HG03064 (cell line): ENCODE measurements around the gene TRAPPC5.

Source experiments
- ATAC-seq: cut with Tn5 transposase; IDR thresholded peaks from one replicate; pipeline ENCODE4 v1.9.1; 2021; ENCODE audit warnings: low read depth; ENCODE audit not compliant: unreplicated experiment

The TRAPPC5 gene

DNA sequence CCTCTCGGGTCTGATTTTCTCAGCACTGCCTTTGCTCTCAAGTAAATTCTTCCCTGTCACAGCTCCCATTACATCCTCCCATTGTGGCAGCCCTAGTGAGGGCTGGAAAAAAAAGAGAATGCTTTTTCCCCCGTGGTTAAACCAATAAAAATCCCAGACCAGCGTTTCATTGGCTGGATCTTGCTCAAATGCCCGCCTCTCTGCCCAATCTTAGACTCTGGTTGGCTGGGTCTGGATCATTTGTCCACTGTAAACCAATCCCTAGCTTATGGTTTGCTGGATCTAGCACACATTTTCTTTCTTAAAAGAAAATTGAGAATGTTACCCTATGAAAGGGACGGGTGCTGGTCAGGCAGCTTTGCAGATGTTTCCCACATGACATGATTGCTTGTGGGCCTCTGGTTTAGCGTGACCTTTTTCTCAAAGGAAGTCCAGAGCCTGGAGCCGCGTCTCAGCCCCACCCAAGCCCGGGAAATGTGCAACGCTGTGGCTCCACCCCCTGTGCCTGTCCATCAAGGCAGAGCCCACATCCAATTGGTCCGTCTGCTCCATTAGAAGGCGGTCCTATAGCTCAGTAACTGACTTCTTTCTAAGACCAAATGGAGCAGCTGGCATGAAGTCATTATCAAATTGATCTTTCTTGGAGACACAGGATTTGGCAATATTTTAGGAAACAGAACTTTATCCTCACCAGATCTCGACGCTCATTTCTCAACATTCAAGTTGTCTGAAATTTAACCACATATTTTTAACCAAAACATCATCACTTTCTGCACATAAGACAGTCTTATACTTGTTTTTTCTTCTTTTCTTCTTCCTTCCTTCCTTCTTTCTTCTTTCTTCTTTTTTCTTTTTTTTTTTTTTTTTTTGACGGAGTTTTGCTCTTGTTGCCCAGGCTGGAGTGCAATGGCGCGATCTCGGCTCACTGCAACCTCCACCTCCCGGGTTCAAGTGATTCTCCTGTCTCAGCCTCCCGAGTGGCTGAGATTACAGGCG lies 6.3 kb upstream of the TRAPPC5 start:
- no peak for ATAC-seq

DNA sequence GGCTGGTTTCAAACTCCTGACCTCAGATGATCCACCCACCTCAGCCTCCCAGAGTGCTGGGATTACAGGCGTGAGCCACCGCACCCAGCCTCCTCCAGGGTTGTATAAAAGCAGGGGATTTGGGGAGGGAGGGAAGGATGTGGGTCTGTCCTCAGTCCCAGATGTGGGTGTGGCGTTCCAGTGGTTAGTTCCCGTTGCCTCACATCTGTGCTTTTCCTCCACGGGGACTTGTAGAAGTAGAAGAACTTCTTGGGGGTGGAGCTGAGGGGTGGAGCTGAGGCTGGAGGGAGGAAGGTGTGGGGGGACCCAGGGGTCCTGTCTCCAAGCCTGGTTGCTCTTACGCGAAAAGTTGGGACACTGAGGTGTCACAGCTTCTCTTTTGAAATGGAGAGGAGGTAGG lies 4.3 kb upstream of the TRAPPC5 start:
- no peak for ATAC-seq

DNA sequence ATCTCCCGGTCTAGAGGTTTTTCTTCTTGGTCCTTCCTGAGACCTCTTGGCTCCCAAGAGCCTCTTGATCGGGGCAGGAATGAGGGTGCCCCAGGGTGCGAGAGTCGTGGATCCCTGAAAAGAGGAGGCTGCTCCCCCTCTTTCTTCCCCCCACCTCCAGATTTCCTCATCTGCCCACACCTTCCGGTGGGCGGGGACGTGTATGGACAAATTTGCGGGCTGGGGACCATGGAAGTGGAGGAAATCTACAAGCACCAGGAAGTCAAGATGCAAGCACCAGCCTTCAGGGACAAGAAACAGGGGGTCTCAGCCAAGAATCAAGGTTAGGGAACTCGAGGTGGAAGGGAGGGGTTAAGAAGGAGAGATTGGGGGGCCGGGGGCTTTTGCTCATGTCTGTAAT lies 3.8 kb upstream of the TRAPPC5 start, which contains the start of gene MCEMP1:
MCEMP1 (plus strand) TSS at position 237 of the 400 bp plus-strand sequence; CDS start at position 268, 31 bp downstream.
- no peak for ATAC-seq

DNA sequence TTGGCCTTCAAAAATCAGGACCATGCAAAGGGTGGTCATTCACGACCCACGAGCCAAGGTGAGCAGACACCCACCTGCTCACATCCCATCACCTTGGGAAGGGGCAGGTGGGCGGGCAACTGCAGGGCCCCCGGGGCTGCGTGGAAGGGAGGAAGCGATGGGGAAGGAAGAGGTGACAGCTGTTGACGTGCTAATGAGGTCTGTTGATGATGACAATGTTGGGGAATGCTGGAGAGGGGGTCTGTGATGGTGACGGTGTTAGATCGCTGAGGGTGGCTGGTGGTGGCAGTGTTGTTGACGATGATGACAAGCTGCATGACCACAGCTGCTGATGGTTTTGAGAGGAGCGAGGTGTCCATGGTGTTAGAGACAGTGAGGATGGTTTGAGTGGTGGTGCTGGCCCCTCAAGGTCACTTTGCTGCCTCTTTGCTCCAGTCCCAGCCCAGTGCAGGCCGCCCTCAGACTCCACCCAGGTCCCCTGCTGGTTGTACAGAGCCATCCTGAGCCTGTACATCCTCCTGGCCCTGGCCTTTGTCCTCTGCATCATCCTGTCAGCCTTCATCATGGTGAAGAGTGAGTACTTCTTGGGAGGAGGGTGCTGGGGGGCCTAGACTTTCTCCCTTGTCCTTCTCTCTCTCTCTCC lies 2.8 kb upstream of the TRAPPC5 start:
- ATAC-seq, result no peak

DNA sequence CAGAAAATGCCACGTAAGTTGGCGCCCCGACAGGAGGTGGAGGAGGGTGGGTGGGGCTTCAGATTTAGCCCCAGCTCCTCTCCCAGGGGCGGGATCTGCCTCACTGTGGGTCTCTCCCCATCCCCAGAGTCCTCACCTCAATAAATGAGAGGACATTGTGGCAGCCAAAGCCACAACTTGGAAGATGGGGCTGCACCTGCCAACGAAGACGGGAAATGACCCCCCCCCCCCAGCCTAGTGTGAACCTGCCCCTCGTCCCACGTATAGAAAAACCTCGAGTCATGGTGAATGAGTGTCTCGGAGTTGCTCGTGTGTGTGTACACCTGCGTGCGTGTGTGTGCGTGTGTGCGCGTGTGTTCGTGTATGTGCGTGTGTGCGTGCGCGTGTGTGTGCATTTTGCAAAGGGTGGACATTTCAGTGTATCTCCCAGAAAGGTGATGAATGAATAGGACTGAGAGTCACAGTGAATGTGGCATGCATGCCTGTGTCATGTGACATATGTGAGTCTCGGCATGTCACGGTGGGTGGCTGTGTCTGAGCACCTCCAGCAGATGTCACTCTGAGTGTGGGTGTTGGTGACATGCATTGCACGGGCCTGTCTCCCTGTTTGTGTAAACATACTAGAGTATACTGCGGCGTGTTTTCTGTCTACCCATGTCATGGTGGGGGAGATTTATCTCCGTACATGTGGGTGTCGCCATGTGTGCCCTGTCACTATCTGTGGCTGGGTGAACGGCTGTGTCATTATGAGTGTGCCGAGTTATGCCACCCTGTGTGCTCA lies 1.5 kb upstream of the TRAPPC5 start:
- no peak for ATAC-seq

DNA sequence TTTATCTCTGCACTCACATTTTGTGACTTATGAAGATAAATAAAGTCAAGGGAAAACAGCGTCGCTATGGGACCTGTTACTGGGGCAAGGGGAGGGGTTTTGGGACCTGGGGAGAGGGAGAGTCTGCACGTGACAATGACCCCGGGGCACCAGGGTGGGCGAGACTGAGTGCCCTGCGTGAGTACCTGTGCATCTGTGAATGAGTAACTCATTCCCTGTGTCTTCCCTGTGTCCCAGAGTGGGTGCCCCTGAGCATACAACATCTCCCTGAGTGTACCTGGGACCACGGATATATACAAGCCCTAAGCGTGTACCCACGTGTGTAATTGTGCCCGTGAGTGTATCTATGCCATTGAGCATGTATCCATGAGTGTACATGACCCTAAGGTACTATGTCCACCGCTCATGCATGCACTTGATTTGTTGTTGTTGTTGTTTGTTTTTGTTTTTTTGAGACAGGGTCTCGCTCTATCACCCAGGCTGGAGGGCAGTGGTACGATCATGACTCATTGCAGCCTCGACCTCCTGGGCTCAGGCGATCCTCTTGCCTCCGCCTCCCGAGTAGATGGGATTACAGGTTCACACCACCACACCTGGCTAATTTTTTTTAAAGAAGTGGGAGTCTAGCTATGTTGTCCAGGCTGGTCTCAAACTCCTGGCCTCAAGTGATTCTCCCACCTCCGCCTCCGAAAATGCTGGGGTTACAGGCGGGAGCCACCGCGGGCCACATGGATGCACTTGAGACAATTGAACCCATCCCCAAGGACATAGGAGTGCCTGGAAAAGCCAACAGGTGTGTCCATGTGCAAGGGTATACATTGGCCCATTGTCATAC lies 645 bp upstream of the TRAPPC5 start:
- ATAC-seq, result no peak

DNA sequence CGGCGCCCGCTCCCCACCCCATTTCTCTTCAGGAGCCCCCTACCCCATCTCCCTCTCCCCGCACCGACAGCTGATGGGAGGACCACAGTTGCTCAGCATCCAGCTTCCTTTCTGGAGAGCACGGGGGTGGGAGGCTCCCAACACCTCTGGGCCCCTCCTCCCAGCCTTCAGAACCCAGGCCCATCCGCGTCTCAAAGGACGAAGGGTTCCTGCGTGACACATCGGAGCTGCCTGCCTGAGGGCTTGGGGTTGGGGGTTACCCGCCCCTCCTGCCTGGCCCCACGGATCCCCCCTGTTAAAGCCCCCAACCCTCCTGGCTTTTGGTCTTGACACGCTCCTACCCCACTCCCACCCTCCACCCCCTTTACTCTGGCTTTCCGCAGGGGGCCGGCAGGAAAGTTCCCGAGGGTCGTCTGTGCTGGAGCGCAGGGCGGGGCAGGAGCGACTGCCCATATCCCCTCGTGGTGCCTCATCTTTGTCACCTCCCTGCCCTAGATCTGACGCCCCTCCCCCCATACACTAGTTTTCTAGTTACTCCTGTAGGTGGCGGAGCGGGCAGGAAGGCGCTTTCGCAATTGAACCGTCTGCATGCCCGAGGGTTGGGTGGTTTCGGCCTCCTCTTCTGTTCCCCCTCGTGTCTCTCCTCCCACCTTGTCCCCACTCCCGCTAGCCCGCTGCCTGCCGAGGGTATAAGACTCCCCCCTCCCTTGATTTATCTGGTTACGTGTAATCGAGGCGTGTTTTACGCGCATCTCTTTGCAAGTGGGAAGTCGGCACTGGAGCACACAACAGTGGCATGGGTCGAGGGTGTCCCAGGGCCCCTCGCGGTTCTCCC lies 924 bp downstream of the TRAPPC5 start:
- ATAC-seq, result no peak

DNA sequence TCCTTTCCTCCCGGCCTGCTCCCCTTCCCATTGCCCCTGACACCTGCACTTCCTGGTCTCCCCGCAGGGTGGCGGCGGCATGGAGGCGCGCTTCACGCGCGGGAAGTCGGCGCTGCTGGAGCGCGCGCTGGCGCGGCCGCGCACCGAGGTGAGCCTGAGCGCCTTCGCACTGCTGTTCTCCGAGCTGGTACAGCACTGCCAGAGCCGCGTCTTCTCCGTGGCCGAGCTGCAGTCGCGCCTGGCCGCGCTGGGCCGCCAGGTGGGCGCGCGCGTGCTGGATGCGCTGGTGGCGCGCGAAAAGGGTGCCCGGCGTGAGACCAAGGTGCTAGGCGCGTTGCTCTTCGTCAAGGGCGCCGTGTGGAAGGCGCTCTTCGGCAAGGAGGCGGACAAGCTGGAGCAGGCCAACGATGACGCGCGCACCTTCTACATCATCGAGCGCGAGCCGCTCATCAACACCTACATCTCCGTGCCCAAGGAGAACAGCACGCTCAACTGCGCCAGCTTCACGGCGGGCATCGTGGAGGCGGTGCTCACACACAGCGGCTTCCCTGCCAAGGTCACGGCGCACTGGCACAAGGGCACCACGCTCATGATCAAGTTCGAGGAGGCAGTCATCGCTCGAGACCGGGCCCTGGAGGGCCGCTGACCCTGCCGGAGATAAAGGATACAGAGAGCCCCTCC lies 1.7 kb downstream of the TRAPPC5 start:
- ATAC-seq, result no peak

DNA sequence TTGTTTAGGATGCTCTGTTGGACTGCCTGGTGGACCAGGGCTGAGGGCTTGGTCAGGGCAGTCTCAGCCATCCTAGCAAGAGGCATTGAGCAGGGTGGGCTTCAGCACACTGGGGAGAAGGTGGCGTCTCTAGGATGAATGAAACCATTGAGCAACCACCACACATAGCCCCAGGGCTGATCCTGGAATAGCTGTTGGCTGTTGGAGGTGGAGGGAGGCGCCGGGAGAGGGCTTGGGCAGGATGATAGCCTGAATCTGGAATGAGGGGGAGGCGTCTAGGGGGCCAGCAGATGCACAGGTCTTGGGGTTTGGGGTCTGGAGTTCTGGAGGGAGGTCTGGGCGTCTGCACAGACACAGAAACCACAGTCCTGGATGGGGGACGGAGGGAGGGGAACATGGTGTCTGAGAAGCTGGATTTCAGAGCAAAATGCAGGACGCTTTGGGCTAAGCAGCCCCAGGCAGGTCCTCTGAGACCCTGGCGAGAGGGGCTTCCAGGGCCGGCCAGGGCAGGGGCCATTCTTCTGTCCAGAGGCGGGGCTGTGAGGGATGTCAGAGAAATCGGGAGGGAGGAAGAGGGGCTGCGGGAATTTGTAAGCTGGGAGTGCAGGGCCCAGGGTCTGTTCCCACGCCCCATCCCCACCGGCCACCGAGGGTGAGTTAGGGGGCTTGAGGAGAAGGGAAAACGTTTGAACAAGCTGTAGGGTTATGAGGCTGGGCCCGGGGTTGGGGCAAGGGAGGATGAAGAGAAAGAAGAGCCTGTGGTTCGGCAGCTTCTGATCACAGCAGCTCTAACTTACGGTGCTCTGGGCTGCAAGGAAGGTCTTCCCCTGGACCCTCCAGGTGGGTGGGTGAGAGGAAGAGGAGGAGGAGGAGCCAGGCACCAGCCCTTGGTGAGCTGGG lies 5.2 kb downstream of the TRAPPC5 start:
- ATAC-seq, result no peak

DNA sequence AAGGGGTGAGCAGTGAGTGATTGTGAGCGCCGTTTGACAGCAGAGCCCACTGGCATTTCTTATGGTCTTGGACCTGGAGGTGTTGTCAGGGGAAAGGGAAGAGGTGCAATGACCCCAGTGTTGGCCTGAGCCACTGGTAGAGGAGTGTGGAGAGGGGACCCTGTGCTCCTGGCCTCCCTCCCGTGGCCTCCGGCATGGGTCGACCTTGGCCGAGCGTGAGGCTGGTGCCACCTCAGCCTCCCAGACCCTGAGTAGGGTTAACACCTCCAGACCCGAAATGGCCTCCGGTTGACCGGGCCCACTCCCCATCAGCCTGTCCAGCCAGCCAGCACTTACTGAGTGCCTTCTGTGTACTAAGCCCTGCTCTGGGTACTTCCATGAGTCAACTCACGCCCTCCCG lies 6.5 kb downstream of the TRAPPC5 start:
- no peak for ATAC-seq

DNA sequence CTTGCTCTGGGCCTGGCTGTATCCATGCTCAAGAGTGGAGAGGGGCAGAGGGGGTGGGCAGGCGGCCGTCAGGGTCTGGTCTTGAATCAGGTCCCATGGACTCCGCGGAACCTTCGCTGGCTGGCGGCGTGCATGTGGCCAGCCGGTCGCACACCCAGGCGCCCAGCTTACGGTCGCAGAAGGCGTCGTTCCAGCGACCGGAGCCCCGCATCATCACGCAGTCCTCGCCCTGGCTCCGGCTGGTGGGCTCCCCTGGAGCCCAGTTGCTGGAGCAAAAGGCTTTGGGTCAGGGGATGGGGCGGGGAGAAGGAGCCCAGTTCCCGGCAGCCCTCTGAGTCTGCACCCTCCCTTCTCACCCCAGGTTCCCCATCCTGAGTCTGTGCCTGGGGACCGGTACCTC lies 8.5 kb downstream of the TRAPPC5 start:
- ATAC-seq, result no peak

DNA sequence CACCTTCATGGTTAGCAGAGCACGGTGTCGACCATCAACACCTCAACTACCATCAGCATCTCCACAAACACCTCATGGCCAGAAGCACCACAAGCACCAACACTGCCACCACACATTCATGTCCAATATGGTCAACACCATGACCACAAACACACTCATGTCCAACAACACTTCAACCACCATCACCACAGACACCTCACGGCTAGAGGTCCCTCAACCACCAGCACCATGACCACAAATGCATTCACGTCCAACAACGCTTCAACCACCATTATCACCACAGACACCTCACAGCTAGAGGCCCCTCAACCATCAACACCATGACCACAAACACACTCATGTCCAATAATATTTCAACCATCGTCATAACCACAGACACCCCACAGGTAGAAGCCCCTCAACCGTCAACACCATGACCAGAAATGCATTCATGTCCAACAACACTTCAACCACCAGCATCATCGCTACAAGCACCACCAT lies 10.2 kb downstream of the TRAPPC5 start:
- no peak for ATAC-seq

DNA sequence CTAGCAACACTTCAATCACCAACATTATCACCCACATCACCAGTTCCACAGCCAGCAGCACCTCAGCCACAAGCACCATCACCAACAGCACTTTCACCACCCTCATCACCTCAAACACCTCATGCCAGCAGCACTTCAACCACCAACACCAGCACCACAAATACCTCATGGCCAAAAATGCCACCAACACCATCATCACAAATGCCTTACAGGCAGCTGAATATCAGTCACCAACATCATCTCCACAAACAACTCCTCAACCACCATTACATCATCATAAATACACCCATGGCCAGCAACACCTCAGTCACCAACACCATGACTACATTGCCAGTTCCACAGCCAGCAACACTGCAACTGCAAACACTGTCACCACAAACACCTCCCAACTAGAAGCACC lies 10.9 kb downstream of the TRAPPC5 start:
- ATAC-seq, result no peak

DNA sequence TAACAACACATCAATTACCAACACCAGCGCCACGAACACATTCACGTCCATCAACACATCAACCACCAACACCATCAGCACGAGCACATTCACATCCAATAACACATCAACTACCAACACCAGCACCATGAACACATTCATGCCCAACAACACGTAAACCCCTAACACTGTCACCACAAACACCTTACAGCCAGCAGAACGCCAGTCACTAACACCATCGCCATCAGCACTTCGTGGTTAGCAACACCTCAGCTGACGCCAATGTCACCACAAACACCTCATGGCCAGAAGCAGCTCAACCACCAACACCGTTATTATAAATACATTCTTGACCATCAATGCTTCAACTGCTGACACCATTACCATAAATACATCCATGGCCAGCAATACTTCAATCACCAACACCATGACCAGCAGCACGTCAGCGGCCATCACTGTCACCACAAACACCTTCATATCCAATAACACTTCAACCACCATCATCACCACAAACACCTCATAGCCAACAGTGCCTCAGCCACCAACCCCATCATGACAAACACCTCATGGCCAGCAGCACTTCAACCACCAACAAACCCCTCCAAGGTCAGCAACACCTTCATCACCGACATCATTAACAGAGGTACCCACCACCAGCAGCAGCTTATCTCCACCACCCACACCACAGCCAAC lies 11.9 kb downstream of the TRAPPC5 start:
- ATAC-seq, result no peak

DNA sequence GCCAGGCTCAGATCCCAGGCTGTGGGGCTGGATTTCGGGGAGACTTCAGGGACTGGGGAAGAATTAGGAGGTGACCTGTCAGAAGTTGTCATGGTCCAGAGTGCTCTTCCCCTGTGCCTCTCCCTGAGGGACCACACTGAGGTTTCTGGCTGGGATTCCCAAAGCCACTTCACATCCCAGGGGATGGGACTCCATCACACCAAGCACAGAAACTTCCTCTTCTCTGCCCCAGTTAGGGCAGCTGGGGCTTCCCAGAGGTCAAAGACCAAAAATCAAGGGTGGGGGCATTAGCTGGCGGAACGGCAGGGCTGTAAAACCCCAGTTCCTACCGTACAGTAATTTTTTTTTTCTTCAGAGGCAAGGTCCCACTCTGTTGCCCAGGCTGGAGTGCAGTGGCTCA lies 13.9 kb downstream of the TRAPPC5 start:
- no peak for ATAC-seq

DNA sequence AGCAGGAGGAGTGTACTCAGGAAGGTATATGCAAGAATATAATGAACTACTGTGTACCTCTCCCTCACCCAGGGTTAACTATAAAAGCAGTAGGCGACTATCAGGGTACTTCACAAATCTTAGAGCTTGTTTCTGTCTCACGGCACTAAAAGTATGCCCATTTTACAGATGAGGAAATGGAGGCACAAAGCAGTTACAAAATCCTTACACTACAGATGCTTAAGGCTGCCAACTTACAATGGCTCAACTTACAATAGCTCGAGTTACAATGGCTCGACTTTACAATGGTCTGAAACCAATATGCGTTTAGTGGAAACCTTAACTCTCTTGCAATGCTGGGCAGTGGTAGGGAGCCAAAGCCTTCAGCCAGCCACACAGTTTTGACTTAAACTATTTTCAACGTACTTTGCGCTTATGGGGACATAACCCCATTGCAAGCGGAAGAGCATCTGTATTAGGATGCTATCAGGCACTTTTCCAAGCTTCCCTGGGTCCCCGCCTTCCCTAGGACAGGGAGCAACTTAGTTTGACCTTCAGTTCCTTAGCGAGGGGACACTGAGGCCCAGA lies 17.2 kb downstream of the TRAPPC5 start:
- ATAC-seq, result no peak

DNA sequence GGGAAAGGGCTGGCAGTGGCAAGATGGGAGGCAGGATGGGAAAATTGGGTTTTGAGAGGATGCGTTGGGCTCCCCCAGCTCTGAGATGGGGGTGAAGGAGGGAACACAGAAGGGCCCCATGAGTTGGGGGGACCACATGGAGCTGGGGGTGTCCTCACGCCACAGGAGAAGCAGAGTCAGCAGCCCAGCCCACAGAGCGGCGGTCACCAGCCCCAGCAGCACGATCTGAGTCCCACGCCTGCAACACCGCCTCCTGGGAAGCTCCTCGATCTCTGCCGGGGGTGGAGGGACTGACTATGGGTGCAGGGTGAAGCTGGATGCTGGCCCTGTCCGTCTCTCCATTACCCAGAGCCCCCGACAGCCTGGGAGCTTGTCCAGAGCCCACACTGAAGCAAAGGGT lies 17.9 kb downstream of the TRAPPC5 start:
- ATAC-seq, result no peak
